SK-N-MC (cell line): ENCODE measurements around the gene PTPRN2.

Source experiments
- DNase-seq: peaks from one replicate; pipeline ENCODE4 v3.0.0-alpha.2; 2011; ENCODE audit warnings: low read depth, low spot score
- H3K27ac ChIP-seq: fragments of 200-600 bp; sonication (generic); 2 replicates; pipeline ENCODE4 v1.5.1; 2016; ENCODE audit warnings: mixed run types
- H3K36me3 ChIP-seq: fragments of 200-600 bp; sonication (generic); 2 replicates; pipeline ENCODE4 v1.6.1; 2017; ENCODE audit warnings: antibody characterized with exemption, low read length, mixed read lengths; ENCODE audit not compliant: insufficient read depth
- H3K4me3 ChIP-seq: fragments of 200-600 bp; sonication (generic); 2 replicates; pipeline ENCODE4 v1.5.1; 2016
- H3K9ac ChIP-seq: fragments of 200-600 bp; sonication (generic); 2 replicates; pipeline ENCODE4 v1.8.0; 2017; ENCODE audit warnings: mixed run types, mixed read lengths; ENCODE audit not compliant: insufficient read length
- H3K9me3 ChIP-seq: fragments of 200-600 bp; sonication (generic); 2 replicates; pipeline ENCODE4 v1.6.1; 2017; ENCODE audit warnings: low read depth, mild to moderate bottlenecking, antibody characterized with exemption, low read length, moderate library complexity, mixed read lengths
- EZH2 ChIP-seq: fragments of 200-600 bp; sonication (generic); IDR thresholded peaks from one replicate; pipeline ENCODE4 v1.6.1; 2017; ENCODE audit warnings: antibody characterized with exemption
- FOXP2 ChIP-seq: optimal IDR thresholded peaks from 2 replicates; pipeline ENCODE3; 2011; ENCODE audit warnings: mild to moderate bottlenecking, moderate library complexity; ENCODE audit not compliant: insufficient read depth; ENCODE audit errors: extremely low read length, control extremely low read depth
- POLR2AphosphoS5 ChIP-seq: IDR thresholded peaks from 2 replicates; pipeline ENCODE4 v1.6.1; 2012; ENCODE audit warnings: mild to moderate bottlenecking, low read depth, low read length, borderline replicate concordance

PTPRN2 gene

DNA sequence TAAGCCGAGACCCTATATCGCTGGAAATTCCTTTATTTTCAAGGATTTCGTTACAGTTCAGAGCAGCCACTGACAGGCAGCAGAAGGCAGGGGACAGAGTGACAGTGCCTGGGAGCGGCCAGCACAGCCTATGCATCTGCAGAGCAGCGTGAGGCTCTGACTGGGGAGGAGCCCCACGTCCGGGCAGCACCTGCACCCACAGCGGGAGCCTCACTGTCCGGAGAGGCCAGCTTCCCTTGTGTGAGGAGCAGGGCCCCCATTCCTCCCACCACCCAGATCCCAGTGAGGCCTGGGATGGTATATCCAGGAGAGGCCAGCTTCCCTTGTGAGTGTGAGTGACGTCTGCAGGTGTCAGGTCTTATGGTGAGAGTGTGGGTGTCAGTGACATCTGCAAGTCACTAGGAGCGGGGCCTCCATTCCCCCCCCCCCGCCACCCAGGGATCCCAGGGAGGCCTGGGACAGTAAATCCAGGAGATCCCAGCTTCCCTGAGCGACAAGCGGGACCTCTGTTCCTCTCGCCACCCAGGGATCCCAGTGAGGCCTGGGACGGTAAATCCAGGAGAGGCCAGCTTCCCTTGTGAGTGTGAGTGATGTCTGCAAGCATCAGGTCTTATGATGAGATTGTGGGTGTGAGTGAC lies 259.1 kb downstream of the PTPRN2 start:
- TF ChIP-seq FOXP2 (no peak), POLR2AphosphoS5 (no peak), EZH2 (no peak)
- Histone ChIP-seq H3K9me3 (no peaks in the 10 kb centered on the region), H3K9ac (no peak overlapping the region), H3K36me3 (no peaks in the 10 kb centered on the region), H3K27ac (no peak overlapping the region), H3K4me3 (no peak overlapping the region)
- DNase-seq, result no peak

- Histone ChIP-seq H3K27ac (no peak overlapping the region), H3K4me3 (no peak overlapping the region), H3K9me3 (no peaks in the 10 kb centered on the region), H3K36me3 (no peaks in the 10 kb centered on the region), H3K9ac (no peak overlapping the region)
- DNase-seq, result no peak
- no peak for TF ChIP-seq FOXP2
- TF ChIP-seq POLR2AphosphoS5, result no peak
- no peak for TF ChIP-seq EZH2
These were observed 259.9 kb downstream of the PTPRN2 start for GRCh38 chr7:158327571-158328180.

DNA sequence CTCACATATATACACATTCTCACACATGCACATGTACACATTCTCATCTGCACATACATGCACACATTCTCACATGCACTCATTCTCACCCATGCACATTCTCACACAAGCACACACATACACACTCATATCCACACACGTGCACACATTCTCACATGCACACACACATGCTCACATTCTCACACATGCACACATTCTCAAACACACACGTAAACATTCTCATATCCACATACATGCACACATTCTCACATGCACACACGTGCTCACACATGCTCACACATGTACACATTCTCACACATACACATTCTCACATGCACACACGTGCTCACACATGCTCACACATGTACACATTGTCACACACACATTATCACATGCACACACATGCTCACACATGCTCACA lies 260.6 kb downstream of the PTPRN2 start:
- Histone ChIP-seq H3K9ac (no peak overlapping the region), H3K4me3 (no peak overlapping the region), H3K36me3 (no peaks in the 10 kb centered on the region), H3K9me3 (no peaks in the 10 kb centered on the region), H3K27ac (no peak overlapping the region)
- DNase-seq, result no peak
- TF ChIP-seq EZH2 (no peak), FOXP2 (no peak), POLR2AphosphoS5 (no peak)

- H3K4me3 ChIP-seq, result no peak overlapping the region
- H3K9ac ChIP-seq, result no peak overlapping the region
- no peak overlapping the region for H3K27ac ChIP-seq
- TF ChIP-seq FOXP2, result no peak
- TF ChIP-seq EZH2, result no peak
- no peak for TF ChIP-seq POLR2AphosphoS5
- no peaks in the 10 kb centered on the region for H3K9me3 ChIP-seq
- H3K36me3 ChIP-seq, result no peaks in the 10 kb centered on the region
- no peak for DNase-seq
These were observed 261.9 kb downstream of the PTPRN2 start for GRCh38 chr7:158325530-158326381.

GRCh38 chr7:158324397-158325360 lies 262.9 kb downstream of the PTPRN2 start:
- H3K36me3 ChIP-seq, result no peaks in the 10 kb centered on the region
- H3K4me3 ChIP-seq, result no peak overlapping the region
- TF ChIP-seq POLR2AphosphoS5, result no peak
- no peak for DNase-seq
- H3K9ac ChIP-seq, result no peak overlapping the region
- H3K27ac ChIP-seq, result no peak overlapping the region
- no peaks in the 10 kb centered on the region for H3K9me3 ChIP-seq

DNA sequence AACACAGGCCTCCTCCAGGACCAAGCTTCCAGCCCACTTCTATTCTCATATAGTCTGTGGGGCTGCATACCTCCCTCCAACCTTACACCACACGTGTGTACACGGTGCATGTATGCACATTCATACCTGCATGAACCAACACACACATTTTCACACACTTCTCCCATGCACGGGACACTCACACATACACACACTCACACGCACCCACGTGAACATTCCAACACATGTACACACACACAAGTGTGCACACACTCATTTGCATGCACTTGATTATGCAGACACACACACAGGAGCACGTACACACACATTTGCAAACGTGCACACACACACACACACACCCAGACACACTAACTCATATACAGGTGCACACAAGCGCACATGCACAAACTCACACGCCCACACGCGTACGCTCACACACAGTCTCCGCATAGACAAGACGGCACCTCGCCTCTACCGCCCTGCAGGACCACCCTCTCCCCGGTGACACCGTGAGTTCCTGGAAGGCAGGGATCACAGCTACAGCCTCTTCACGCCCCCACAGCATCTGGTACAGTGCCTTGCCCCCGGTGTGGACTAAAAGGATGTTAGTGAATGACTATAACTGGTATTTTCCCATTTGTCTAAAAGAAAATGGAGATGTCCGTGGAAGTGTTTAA lies 263.8 kb downstream of the PTPRN2 start:
- no peak overlapping the region for H3K4me3 ChIP-seq
- no peak for DNase-seq
- H3K27ac ChIP-seq, result no peak overlapping the region
- no peaks in the 10 kb centered on the region for H3K36me3 ChIP-seq
- H3K9me3 ChIP-seq, result no peaks in the 10 kb centered on the region
- no peak overlapping the region for H3K9ac ChIP-seq
- TF ChIP-seq POLR2AphosphoS5 (no peak), FOXP2 (no peak), EZH2 (no peak)

- H3K27ac ChIP-seq, result no peak overlapping the region
- no peak for TF ChIP-seq FOXP2
- no peak for TF ChIP-seq POLR2AphosphoS5
- TF ChIP-seq EZH2, result no peak
- H3K9ac ChIP-seq, result no peak overlapping the region
- no peaks in the 10 kb centered on the region for H3K36me3 ChIP-seq
- H3K4me3 ChIP-seq, result no peak overlapping the region
- no peak for DNase-seq
- no peaks in the 10 kb centered on the region for H3K9me3 ChIP-seq
These were observed 264.8 kb downstream of the PTPRN2 start for GRCh38 chr7:158322616-158323530.
